HG03064 (cell line): ENCODE measurements around the gene NDUFS2.
"Not testable (repeated sequence)": the region's sequence is repeated elsewhere in the genome, so short reads cannot be mapped to it uniquely, and the experiment has no call there.

Source experiments
- ATAC-seq: cut with Tn5 transposase; IDR thresholded peaks from one replicate; pipeline ENCODE4 v1.9.1; 2021; ENCODE audit warnings: low read depth; ENCODE audit not compliant: unreplicated experiment

NDUFS2 gene

GRCh38 chr1:161216945-161217712, 15.0 kb downstream of the NDUFS2 start:
- ATAC-seq: peak; percentile 83

- ATAC-seq: no peak
These were observed 15.7 kb downstream of the NDUFS2 start for GRCh38 chr1:161217831-161218230.

- ATAC-seq: no peak
These were observed 16.3 kb downstream of the NDUFS2 start for GRCh38 chr1:161218301-161219077.

GRCh38 chr1:161219078-161219892, 17.1 kb downstream of the NDUFS2 start:
- no peak for ATAC-seq

DNA sequence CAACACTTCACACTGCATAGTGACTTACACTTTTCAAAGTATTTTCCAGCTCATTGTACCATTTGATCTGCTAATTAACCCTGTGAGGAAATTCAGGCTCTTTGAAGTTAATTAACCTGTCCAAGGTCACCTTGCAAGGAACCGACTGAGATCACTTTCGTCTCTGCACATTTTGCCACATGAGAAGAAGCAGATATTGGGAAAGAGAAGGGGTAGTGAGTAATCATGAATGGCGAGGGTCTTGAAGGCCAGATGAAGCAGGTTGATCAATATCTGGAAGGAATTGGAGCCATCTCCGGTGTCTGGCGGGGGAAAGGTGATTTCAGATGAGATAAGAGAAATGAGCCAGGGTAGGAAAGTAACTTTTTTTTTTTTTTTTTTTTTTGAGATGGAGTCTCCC, 17.8 kb downstream of the NDUFS2 start:
- no peak for ATAC-seq

DNA sequence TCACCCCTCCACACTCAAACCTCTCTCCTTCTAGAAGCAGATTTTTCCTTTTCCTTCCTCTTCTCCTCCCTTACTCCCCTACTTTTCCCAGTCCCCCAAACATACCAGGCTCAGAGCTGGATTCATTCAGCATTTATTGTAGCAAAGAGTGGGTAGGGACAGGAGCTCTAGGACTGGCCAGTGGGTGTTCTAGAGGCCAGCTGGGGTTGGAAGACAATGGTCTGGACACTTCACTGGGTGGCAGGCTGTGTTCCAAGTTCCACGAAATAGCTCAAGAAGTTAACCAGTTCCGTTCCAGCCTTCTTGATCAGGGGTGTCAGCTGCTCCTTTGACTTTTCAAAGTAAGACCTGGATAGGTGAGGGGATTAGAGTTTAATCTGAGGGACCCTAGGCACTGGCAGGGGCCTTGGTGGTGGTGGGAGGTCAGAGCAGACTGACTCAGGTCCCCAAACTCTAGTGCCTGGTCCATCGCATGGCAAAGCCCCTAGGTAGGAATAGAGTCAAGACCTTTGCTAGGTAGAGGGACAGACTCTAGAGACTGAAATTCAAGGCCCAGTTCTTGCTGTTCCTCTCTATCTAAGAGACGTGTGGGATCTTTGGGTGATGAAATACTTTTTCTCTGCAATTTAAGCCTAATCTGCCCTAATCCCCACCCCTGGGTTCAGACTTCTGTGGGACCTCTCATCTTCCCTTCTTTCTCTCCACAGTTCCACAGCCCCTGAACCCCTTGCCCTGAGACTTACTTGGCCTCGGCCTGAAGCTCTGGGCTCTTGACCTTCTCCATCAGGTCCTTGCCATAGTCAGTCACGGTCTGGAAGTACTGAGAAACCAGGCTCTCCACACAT, 20.2 kb downstream of the NDUFS2 start:
- no peak for ATAC-seq

GRCh38 chr1:161223805-161224694, 21.9 kb downstream of the NDUFS2 start:
- no peak for ATAC-seq

GRCh38 chr1:161224695-161225087, 22.5 kb downstream of the NDUFS2 start:
- ATAC-seq: not testable (repeated sequence)

- ATAC-seq: no peak
These were observed 23.0 kb downstream of the NDUFS2 start for GRCh38 chr1:161225178-161225533.

DNA sequence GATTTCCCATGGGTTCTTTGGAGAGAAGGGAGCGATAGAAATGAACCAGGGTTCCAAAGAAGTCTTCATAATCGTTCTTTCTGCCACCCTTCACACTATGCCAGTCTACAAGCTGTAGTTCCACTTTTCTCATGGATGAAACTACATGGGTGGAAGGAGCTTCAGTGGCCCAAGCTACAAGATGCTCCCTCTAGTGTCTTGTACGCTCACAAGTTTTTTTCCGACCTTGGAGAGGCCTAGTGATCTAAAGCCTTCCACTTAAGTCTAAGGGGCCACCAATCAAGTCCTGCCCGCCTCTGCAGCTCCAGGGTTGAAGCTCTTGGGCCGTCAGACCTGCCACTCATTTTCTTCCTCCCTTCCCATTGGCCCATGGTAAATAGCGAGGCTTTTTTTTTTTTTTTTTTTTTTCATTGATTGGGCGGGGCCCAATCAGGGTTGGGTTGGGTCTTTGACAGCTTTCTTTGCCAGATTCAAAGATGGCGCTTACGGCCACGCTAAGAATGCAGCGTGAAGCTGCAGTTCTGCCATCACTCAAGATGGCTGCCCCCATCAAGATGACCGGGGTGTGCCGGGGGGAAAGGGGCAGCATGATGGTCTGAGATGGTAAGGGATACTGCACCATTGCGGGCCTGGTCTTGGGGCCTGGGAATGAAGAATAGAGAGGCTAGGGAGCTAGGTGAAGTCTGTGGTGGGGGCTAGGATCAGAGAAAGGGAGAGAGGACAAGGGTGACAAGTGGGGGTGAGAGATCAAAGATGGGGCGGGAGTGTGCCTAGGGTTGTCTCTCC, 23.6 kb downstream of the NDUFS2 start, which contains the start of gene TOMM40L:
Gene TOMM40L (plus strand): TSS at position 527 of the 786 bp plus-strand sequence. CDS start 430 bp downstream, outside the sequence.
- ATAC-seq: peak; percentile 92

DNA sequence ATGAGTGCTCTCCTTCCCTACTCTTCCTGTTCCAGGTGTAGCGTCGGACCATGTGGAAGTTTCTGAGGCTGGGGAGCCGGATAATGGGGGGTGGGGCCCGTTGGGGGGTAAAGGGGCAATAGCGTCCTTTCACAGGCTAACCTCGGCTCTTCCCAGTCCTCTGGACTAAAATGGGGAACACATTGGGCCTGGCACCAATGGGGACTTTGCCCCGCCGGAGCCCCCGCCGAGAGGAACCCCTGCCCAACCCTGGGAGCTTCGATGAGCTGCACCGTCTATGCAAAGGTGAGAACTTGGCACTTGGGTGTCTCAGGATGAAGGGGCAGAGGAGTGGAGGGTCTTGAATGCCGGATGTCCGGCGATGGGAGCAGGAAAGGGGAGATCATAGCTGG, 24.1 kb downstream of the NDUFS2 start:
- ATAC-seq: no peak

DNA sequence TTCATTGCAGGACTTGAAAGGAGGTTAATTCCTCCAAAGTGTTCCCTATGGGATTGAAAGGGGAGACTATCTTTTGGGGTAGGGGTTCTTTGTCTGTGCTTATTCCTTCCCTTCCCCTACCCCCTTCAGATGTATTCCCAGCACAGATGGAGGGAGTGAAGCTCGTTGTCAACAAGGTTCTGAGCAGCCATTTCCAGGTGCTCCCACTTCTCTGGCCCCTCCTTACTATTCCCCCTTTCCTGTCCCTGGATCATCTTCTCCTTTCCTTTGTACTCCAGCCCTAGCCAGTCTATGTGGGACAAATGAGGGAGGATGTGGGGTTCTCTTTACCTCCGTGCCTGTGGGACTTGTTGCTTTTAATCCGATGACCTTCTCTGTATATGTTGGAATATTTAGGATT, 24.6 kb downstream of the NDUFS2 start:
- ATAC-seq: no peak

DNA sequence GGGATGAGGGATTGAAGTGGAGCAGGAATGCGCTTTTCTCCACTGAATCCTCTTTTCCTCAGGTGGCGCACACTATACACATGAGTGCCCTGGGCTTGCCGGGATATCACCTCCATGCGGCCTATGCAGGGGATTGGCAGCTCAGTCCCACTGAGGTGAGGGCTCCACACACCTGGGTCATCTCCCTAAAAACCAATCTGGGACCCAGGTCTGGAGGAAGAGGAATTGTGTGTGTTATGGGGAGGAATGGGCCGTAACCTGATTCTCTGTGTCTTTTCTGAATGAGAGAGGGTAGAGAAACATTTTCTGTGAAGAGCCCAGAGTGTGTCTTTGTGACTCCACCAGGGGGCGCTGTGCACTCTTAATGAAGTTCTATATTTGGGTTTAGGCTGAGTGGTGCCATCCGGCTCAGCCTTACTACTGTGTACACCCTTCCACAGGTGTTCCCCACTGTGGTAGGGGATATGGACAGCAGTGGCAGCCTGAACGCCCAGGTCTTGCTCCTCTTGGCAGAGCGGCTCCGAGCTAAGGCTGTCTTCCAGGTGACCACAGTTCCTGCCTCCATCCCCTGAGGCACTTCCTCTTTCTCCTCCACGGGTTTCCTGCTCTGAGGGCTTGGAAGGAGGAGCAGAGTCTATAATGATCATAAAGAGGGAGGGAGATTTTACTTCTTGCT, 25.2 kb downstream of the NDUFS2 start:
- peak; percentile 45 for ATAC-seq

GRCh38 chr1:161228032-161228431, 25.9 kb downstream of the NDUFS2 start:
- ATAC-seq: no peak

GRCh38 chr1:161229896-161230295, 27.7 kb downstream of the NDUFS2 start:
- ATAC-seq: no peak

DNA sequence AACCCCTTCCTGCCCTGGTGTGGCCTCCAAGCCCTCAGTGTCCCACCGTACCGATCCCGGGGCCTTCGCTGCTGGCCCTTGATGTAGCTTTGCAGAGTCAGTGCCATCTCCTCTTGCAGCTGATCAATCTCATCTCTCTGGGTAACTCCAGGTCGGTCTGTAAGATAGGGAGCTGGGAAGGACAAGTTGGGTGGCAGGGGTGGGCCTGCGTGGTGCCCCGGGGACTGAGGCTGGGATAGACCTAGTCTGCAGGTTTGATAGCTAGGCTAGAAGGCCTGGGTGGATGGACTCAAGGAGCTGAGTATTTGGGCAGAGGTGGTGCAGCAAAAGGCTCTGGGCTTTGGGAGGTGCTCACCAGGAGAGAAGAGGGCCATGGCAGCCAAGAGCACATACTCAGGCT, 28.6 kb downstream of the NDUFS2 start:
- no peak for ATAC-seq

DNA sequence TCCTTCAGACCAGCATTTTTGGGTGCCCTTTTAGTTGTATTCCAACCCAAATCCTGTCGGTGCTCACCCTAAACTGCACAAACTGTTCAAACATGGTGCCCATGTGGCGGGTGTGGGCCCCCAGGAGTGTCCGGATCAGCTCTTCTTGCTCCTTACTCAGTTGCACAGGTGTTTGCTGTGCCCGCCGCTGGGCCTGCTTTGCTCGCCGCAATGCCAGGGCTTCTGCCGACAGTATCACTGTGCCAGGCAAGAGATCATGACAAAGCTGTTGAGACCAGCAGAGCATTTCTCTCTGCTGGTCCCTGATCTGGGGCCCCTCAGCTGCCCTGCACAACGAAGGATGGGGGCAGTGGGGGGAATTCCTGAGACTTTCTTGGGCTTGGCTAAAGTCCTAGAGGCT, 30.9 kb downstream of the NDUFS2 start:
- no peak for ATAC-seq
